HCT116 (cell line): ENCODE measurements around the gene ASXL2. TPM values are rescaled to one million over a fixed set of nuclear protein-coding genes. Genes with fewer than 3 reads are reported as not detected.

ENCODE experiments used
- ATAC-seq: fragments of 200-7000 bp; cut with Tn5 transposase; 2 replicates; pipeline ENCODE4 v1.9.1; 2020; ENCODE audit warnings: mild to moderate bottlenecking, moderate library complexity
- BruUV-seq: library from RNA; stranded (reverse); fragments of 400-500 nt; replicated peaks from 2 replicates; lab custom pipeline; 2021; lab: Mats Ljungman, UMichigan
- CTCF ChIA-PET: fragments of 300-600 bp; sonication (Branson Sonifier 250); formaldehyde crosslinking; loops from one replicate; lab custom pipeline; 2021; ENCODE audit warnings: antibody characterized with exemption; lab: Charles Lee
- POLR2A ChIA-PET: fragments of 300-600, 350-600 bp; sonication (Branson Sonifier 250); formaldehyde crosslinking; loops from one replicate; lab custom pipeline; 2021; ENCODE audit warnings: antibody characterized with exemption; lab: Charles Lee
- RAD21 ChIA-PET, 2 experiments: fragments of 300-600 bp; sonication (Branson Sonifier 250); formaldehyde crosslinking; loops; one replicate each; lab custom pipeline; 2023; ENCODE audit warnings: low total read pairs in 2 of 2; ENCODE audit not compliant: uncharacterized antibody in 2 of 2, unreplicated experiment in 2 of 2, low non-redundant PET in 1 of 2; lab: Charles Lee
- DNase-seq: peaks from one replicate; pipeline ENCODE4 v3.0.0-alpha.2; 2010; ENCODE audit warnings: low read depth, low spot score
- H2AFZ ChIP-seq: fragments of 200-600 bp; shearing (Covaris generic), sonication (generic); 2 replicates; pipeline ENCODE4 v1.6.1; 2017; ENCODE audit warnings: low read depth, mixed run types, mixed read lengths, antibody characterized with exemption, low read length; ENCODE audit not compliant: poor library complexity, severe bottlenecking
- H3K27ac ChIP-seq: 2 replicates; pipeline ENCODE4 v1.5.1; 2012; ENCODE audit warnings: low read depth, low read length
- H3K27me3 ChIP-seq: fragments of 200-600 bp; sonication (generic); 2 replicates; pipeline ENCODE4 v1.6.1; 2016; ENCODE audit warnings: mixed run types, low read length, mixed read lengths; ENCODE audit not compliant: insufficient read depth
- H3K36me3 ChIP-seq, 2 experiments: fragments of 200-500 bp in 1 of 2; fragments of 200-600 bp in 1 of 2; sonication (Bioruptor generic) in 1 of 2; sonication (generic) in 1 of 2; 2 replicates each; pipeline versions ENCODE4 v1.5.1 to v1.6.1; 2014 to 2016; ENCODE audit warnings: low read length in 2 of 2, inconsistent platforms in 1 of 2, mixed read lengths in 1 of 2, mixed run types in 1 of 2; ENCODE audit not compliant: insufficient read depth in 2 of 2, control insufficient read depth in 1 of 2
- H3K4me1 ChIP-seq, 2 experiments: fragments of 200-600 bp in 1 of 2; sonication (generic) in 1 of 2; 2 replicates each; pipeline versions ENCODE4 v1.5.1 to v1.6.1; 2012 to 2017; ENCODE audit warnings: low read length in 2 of 2, inconsistent platforms in 1 of 2, mild to moderate bottlenecking in 1 of 2, mixed read lengths in 1 of 2, mixed run types in 1 of 2, moderate library complexity in 1 of 2; ENCODE audit not compliant: insufficient read depth in 2 of 2, control insufficient read depth in 1 of 2
- H3K4me2 ChIP-seq: fragments of 200-600 bp; sonication (generic); 2 replicates; pipeline ENCODE4 v1.6.1; 2017; ENCODE audit warnings: mixed run types, low read length, mixed read lengths
- H3K4me3 ChIP-seq, 2 experiments: fragments of 200-600 bp in 1 of 2; sonication (generic) in 1 of 2; replicated peaks in 1 of 2; 2 replicates each; pipeline ENCODE4 v1.5.1; 2011 to 2016; ENCODE audit warnings: low read length in 2 of 2, control low read depth in 1 of 2, low read depth in 1 of 2, mild to moderate bottlenecking in 1 of 2, mixed read lengths in 1 of 2, mixed run types in 1 of 2
- H3K79me2 ChIP-seq: fragments of 200-600 bp; sonication (generic); 2 replicates; pipeline ENCODE4 v1.6.1; 2017; ENCODE audit warnings: mild to moderate bottlenecking, mixed run types, low read length, moderate library complexity, mixed read lengths; ENCODE audit not compliant: insufficient read depth
- H3K9ac ChIP-seq: fragments of 200-600 bp; sonication (generic); 2 replicates; pipeline ENCODE4 v1.6.1; 2016; ENCODE audit warnings: low read length, mixed read lengths
- H3K9me2 ChIP-seq: fragments of 200-600 bp; sonication (generic), shearing (Covaris generic); 2 replicates; pipeline ENCODE4 v1.6.1; 2017; ENCODE audit warnings: mixed run types, mild to moderate bottlenecking, moderate library complexity; ENCODE audit not compliant: insufficient read depth
- H3K9me3 ChIP-seq, 2 experiments: fragments of 200-500 bp in 1 of 2; fragments of 200-600 bp in 1 of 2; sonication (Bioruptor generic) in 1 of 2; sonication (generic) in 1 of 2; 2 replicates each; pipeline ENCODE4 v1.6.1; 2014 to 2017; ENCODE audit warnings: low read length in 2 of 2, mixed read lengths in 2 of 2, inconsistent platforms in 1 of 2, low read depth in 1 of 2, mild to moderate bottlenecking in 1 of 2, mixed run types in 1 of 2, moderate library complexity in 1 of 2; ENCODE audit not compliant: control insufficient read depth in 1 of 2, insufficient read depth in 1 of 2
- H4K20me1 ChIP-seq: fragments of 200-600 bp; sonication (generic), shearing (Covaris generic); 2 replicates; pipeline ENCODE4 v1.6.1; 2017; ENCODE audit warnings: mixed run types, mild to moderate bottlenecking, moderate library complexity; ENCODE audit not compliant: insufficient read depth
- CBX3 ChIP-seq: IDR thresholded peaks from 2 replicates; pipeline ENCODE4 v1.6.1; 2012; ENCODE audit warnings: low read depth
- CTCF ChIP-seq, 3 experiments: fragments of 200-600 bp in 1 of 3; sonication (generic) in 1 of 3; IDR thresholded peaks in 2 of 3; conservative IDR thresholded peaks in 1 of 3; 2 replicates each; pipeline ENCODE4 v1.5.1; 2012 to 2017; ENCODE audit warnings: low read depth in 2 of 3, low read length in 2 of 3, antibody characterized with exemption in 1 of 3, borderline replicate concordance in 1 of 3, control low read depth in 1 of 3, mild to moderate bottlenecking in 1 of 3, mixed read lengths in 1 of 3, mixed run types in 1 of 3, moderate library complexity in 1 of 3; ENCODE audit not compliant: insufficient read depth in 1 of 3
- EGR1 ChIP-seq: IDR thresholded peaks from 2 replicates; pipeline ENCODE4 v1.6.1; 2012; ENCODE audit warnings: low read depth
- FOSL1 ChIP-seq: IDR thresholded peaks from 2 replicates; pipeline ENCODE4 v1.6.1; 2012; ENCODE audit warnings: low read depth
- JUND ChIP-seq: IDR thresholded peaks from 2 replicates; pipeline ENCODE4 v1.6.1; 2012
- MAX ChIP-seq: IDR thresholded peaks from 2 replicates; pipeline ENCODE4 v1.6.1; 2012
- RAD21 ChIP-seq: IDR thresholded peaks from 2 replicates; pipeline ENCODE4 v1.6.1; 2012; ENCODE audit warnings: low read depth, mild to moderate bottlenecking
- REST ChIP-seq: IDR thresholded peaks from 2 replicates; pipeline ENCODE4 v1.6.1; 2012; ENCODE audit warnings: low read depth
- YY1 ChIP-seq: IDR thresholded peaks from 2 replicates; pipeline ENCODE4 v1.6.1; 2011; ENCODE audit warnings: low read length, low read depth, moderate library complexity, mild to moderate bottlenecking; ENCODE audit not compliant: insufficient replicate concordance; ENCODE audit errors: extremely low read depth
- ZBTB33 ChIP-seq: IDR thresholded peaks from 2 replicates; pipeline ENCODE4 v1.6.1; 2011; ENCODE audit warnings: mild to moderate bottlenecking, low read length, moderate library complexity; ENCODE audit not compliant: insufficient replicate concordance; ENCODE audit errors: extremely low read depth
- ZFX ChIP-seq: fragments of 450-650 bp; IDR thresholded peaks from 2 replicates; pipeline ENCODE4 v1.6.1; 2017
- ZNF274 ChIP-seq: fragments of 200-500 bp; sonication (Bioruptor generic); IDR thresholded peaks from 2 replicates; pipeline ENCODE4 v1.6.1; 2014; ENCODE audit warnings: mild to moderate bottlenecking, low read depth, low read length, inconsistent platforms
- intact Hi-C: fragments of 100-400 bp; cut with micrococcal nuclease; formaldehyde crosslinking; loops from 2 replicates; pipeline ENCODE4 v1.10.0; 2022
- total RNA-seq: library from RNA; stranded (reverse); gene quantifications from one replicate; pipeline ENCODE4 v1.2.1, GENCODE V29; 2021; ENCODE audit not compliant: unreplicated experiment

ASXL2 gene
- total RNA-seq, 1 experiment from 2014 or later = 29.2 TPM

GRCh38 chr2:25855065-25855464 lies 23.2 kb downstream of the ASXL2 start:
- no peak for TF ChIP-seq ZNF274
- ATAC-seq (no peak), DNase-seq (no peak)
- Histone ChIP-seq H2AFZ (no peak overlapping the region), H3K9me2 (no peaks in the 10 kb centered on the region), H3K4me2 (no peak overlapping the region), H3K27ac (no peak overlapping the region), H3K4me1 (peaks cover 0 to 9% of the 10 kb centered on the region in 2 experiments; a peak in 3 of 4 replicates), H3K4me3 (no peak overlapping the region), H3K9me3 (no peaks in the 10 kb centered on the region), H3K9ac (no peak overlapping the region), H3K36me3 (no peaks in the 10 kb centered on the region), H4K20me1 (peaks cover 4% of the 10 kb centered on the region; the same call in 1 of the 2 replicates), H3K79me2 (peaks cover 48% of the 10 kb centered on the region), H3K27me3 (no peaks in the 10 kb centered on the region)
- intact Hi-C loops = no loop called here
- POLR2A ChIA-PET = no interaction called here
- BruUV-seq = no TSS peak
- RAD21 ChIA-PET = no interaction called here
- CTCF ChIA-PET = no interaction called here

- Histone ChIP-seq H3K9me3 (no peaks in the 10 kb centered on the region), H3K9me2 (no peaks in the 10 kb centered on the region), H3K36me3 (no peaks in the 10 kb centered on the region), H3K27ac (no peak overlapping the region), H2AFZ (no peak overlapping the region), H3K9ac (no peak overlapping the region), H3K27me3 (no peaks in the 10 kb centered on the region), H3K4me3 (no peak overlapping the region), H3K4me1 (peaks cover 0 to 9% of the 10 kb centered on the region in 2 experiments; a peak in 3 of 4 replicates), H4K20me1 (peaks cover 4% of the 10 kb centered on the region; the same call in 1 of the 2 replicates), H3K79me2 (peaks cover 45% of the 10 kb centered on the region), H3K4me2 (no peak overlapping the region)
- BruUV-seq = no TSS peak
- RAD21 ChIA-PET = no interaction called here
- no peak for DNase-seq
- intact Hi-C loops = loop anchor here (5.0 kb wide), 1 partner anchor 247 kb away; no protein-coding TSS in a partner anchor
- CTCF ChIA-PET = interaction anchor here (0.9 to 1.9 kb wide), 4 partner anchors 7 to 248 kb away, joined by 3 to 8 read pairs (median 4); no protein-coding TSS in a partner anchor
- POLR2A ChIA-PET = interaction anchor here (1.8 kb wide), 1 partner anchor 16 kb away, joined by 5 read pairs; no protein-coding TSS in a partner anchor
- ATAC-seq = no peak
- TF ChIP-seq CBX3 (no peak), RAD21 (no peak), YY1 (no peak), REST (no peak), ZBTB33 (no peak), ZFX (no peak), FOSL1 (no peak), EGR1 (no peak), JUND (no peak), ZNF274 (no peak), CTCF (IDR thresholded peaks at IDR 0.05 in 2 of 3, conservative IDR thresholded peaks at IDR 0.05 in 1 of 3; ENCODE audit: borderline replicate concordance in 1 of 3, insufficient read depth in 1 of 3, low read depth in 2 of 3, low read length in 2 of 3) (no peak), MAX (no peak)
Measured at GRCh38 chr2:25854613-25855012, 23.7 kb downstream of the ASXL2 start.
